Trophoblast cell (in vitro differentiated cells and primary cell): ENCODE results near the gene FSD2.

ENCODE experiments used
- DNase-seq, 2 donors: peaks; one replicate each; pipeline ENCODE4 v3.0.0-alpha.2; 2016
- H2AFZ ChIP-seq: 2 replicates; pipeline ENCODE4 v1.6.1; 2013; ENCODE audit warnings: low read length, moderate library complexity, mild to moderate bottlenecking; ENCODE audit not compliant: insufficient read depth, poor library complexity
- H2AK5ac ChIP-seq: 2 replicates; pipeline ENCODE4 v1.6.1; 2013; ENCODE audit warnings: mild to moderate bottlenecking, low read length
- H2BK120ac ChIP-seq: 2 replicates; pipeline ENCODE4 v1.6.1; 2013; ENCODE audit warnings: low read length, mild to moderate bottlenecking, moderate library complexity; ENCODE audit not compliant: insufficient read depth, poor library complexity
- H2BK12ac ChIP-seq: 2 replicates; pipeline ENCODE4 v1.6.1; 2013; ENCODE audit warnings: mild to moderate bottlenecking, low read length, moderate library complexity
- H2BK5ac ChIP-seq: 2 replicates; pipeline ENCODE4 v1.6.1; 2013; ENCODE audit warnings: low read length, low read depth, moderate library complexity, mild to moderate bottlenecking; ENCODE audit not compliant: poor library complexity
- H3K14ac ChIP-seq: 2 replicates; pipeline ENCODE4 v1.6.1; 2013; ENCODE audit warnings: mild to moderate bottlenecking, low read length
- H3K18ac ChIP-seq: 2 replicates; pipeline ENCODE4 v1.6.1; 2013; ENCODE audit warnings: mild to moderate bottlenecking, low read length
- H3K23ac ChIP-seq: 2 replicates; pipeline ENCODE4 v1.6.1; 2013; ENCODE audit warnings: low read length
- H3K27ac ChIP-seq: 2 replicates; pipeline ENCODE4 v1.5.1; 2013; ENCODE audit warnings: low read depth, mild to moderate bottlenecking, inconsistent platforms, low read length, moderate library complexity
- H3K27me3 ChIP-seq: 2 replicates; pipeline ENCODE4 v1.6.1; 2013; ENCODE audit warnings: inconsistent platforms, mild to moderate bottlenecking, low read length, moderate library complexity; ENCODE audit not compliant: insufficient read depth
- H3K36me3 ChIP-seq, 2 experiments: 1 replicate in 1 of 2; 2 replicates in 1 of 2; pipeline ENCODE4 v1.6.1; 2013; ENCODE audit warnings: low read length in 2 of 2, mild to moderate bottlenecking in 2 of 2, moderate library complexity in 1 of 2; ENCODE audit not compliant: insufficient read depth in 2 of 2, control insufficient read depth in 1 of 2
- H3K4ac ChIP-seq: 2 replicates; pipeline ENCODE4 v1.6.1; 2013; ENCODE audit warnings: low read depth, mild to moderate bottlenecking, low read length, moderate library complexity
- H3K4me1 ChIP-seq, 2 experiments: 1 replicate in 1 of 2; 2 replicates in 1 of 2; pipeline ENCODE4 v1.6.1; 2013; ENCODE audit warnings: low read length in 2 of 2, mild to moderate bottlenecking in 2 of 2, moderate library complexity in 1 of 2; ENCODE audit not compliant: insufficient read depth in 2 of 2, control insufficient read depth in 1 of 2
- H3K4me2 ChIP-seq: 2 replicates; pipeline ENCODE4 v1.6.1; 2013; ENCODE audit warnings: inconsistent platforms, mild to moderate bottlenecking, low read length, moderate library complexity
- H3K4me3 ChIP-seq: 2 replicates; pipeline ENCODE4 v1.5.1; 2013; ENCODE audit warnings: mild to moderate bottlenecking, low read depth, low read length, inconsistent platforms
- H3K79me1 ChIP-seq: one replicate; pipeline ENCODE4 v1.6.1; 2013; ENCODE audit warnings: low read length
- H3K79me2 ChIP-seq: 2 replicates; pipeline ENCODE4 v1.6.1; 2013; ENCODE audit warnings: low read length, mild to moderate bottlenecking; ENCODE audit not compliant: control insufficient read depth, insufficient read depth, poor library complexity
- H3K9ac ChIP-seq: 2 replicates; pipeline ENCODE4 v1.6.1; 2013; ENCODE audit warnings: mild to moderate bottlenecking, low read length
- H3K9me3 ChIP-seq: 2 replicates; pipeline ENCODE4 v1.6.1; 2013; ENCODE audit warnings: low read depth, mild to moderate bottlenecking, control low read depth, inconsistent platforms, low read length; ENCODE audit not compliant: insufficient read depth
- H4K12ac ChIP-seq: 2 replicates; pipeline ENCODE4 v1.6.1; 2013; ENCODE audit warnings: low read depth, mild to moderate bottlenecking, low read length, moderate library complexity
- H4K8ac ChIP-seq: 2 replicates; pipeline ENCODE4 v1.6.1; 2013; ENCODE audit warnings: low read depth, mild to moderate bottlenecking, low read length, moderate library complexity
- H4K91ac ChIP-seq: one replicate; pipeline ENCODE4 v1.6.1; 2013; ENCODE audit warnings: low read depth, mild to moderate bottlenecking, low read length, moderate library complexity
- WGBS: extraction: QIAGEN DNeasy Blood & Tissue Kit; methylation state at CpG from one replicate; pipeline ENCODE4 v1.1.7; 2013; ENCODE audit warnings: missing lambda C conversion rate; ENCODE audit not compliant: insufficient read length, insufficient coverage; ENCODE audit errors: extremely low coverage; 5-methylcytosine and 5-hydroxymethylcytosine counted together

Gene FSD2

GRCh38 chr15:82790321-82790720, 15.5 kb downstream of the FSD2 start:
- Histone ChIP-seq H2BK12ac (no peak overlapping the region), H2BK120ac (no peak overlapping the region), H2AK5ac (no peak overlapping the region), H3K27me3 (no peaks in the 10 kb centered on the region), H3K14ac (no peak overlapping the region), H3K27ac (no peak overlapping the region), H2AFZ (no peak overlapping the region), H3K4me2 (no peak overlapping the region), H3K9ac (no peak overlapping the region), H3K4me1 (no peaks in the 10 kb centered on the region), H4K91ac (no peak overlapping the region), H3K4ac (no peak overlapping the region), H3K18ac (no peak overlapping the region), H3K4me3 (no peak overlapping the region), H3K79me1 (no peaks in the 10 kb centered on the region), H3K36me3 (no peaks in the 10 kb centered on the region), H2BK5ac (no peak overlapping the region), H4K8ac (no peak overlapping the region), H4K12ac (no peak overlapping the region), H3K79me2 (no peaks in the 10 kb centered on the region), H3K23ac (no peak overlapping the region), H3K9me3 (peaks cover 1% of the 10 kb centered on the region)
- WGBS, result no CpG with 5 or more reads among the region's 11 CpGs
- no peak for DNase-seq

GRCh38 chr15:82789491-82789890, 16.4 kb downstream of the FSD2 start:
- no peak overlapping the region for H3K9ac ChIP-seq
- no peaks in the 10 kb centered on the region for H3K79me1 ChIP-seq
- H2BK5ac ChIP-seq, result no peak overlapping the region
- H3K4me3 ChIP-seq, result no peak overlapping the region
- H3K4me1 ChIP-seq, result no peaks in the 10 kb centered on the region
- DNase-seq, result peak in 1 of 2 donors; percentile 58
- no peak overlapping the region for H2BK12ac ChIP-seq
- no peak overlapping the region for H4K12ac ChIP-seq
- no peaks in the 10 kb centered on the region for H3K79me2 ChIP-seq
- H3K4ac ChIP-seq, result no peak overlapping the region
- H3K27ac ChIP-seq, result no peak overlapping the region
- H2BK120ac ChIP-seq, result no peak overlapping the region
- no peaks in the 10 kb centered on the region for H3K27me3 ChIP-seq
- no peak overlapping the region for H3K23ac ChIP-seq
- H2AFZ ChIP-seq, result no peak overlapping the region
- H3K9me3 ChIP-seq, result peaks cover 1% of the 10 kb centered on the region
- WGBS, result no CpG with 5 or more reads among the region's 1 CpG
- no peak overlapping the region for H4K91ac ChIP-seq
- no peak overlapping the region for H2AK5ac ChIP-seq
- H3K14ac ChIP-seq, result no peak overlapping the region
- H3K36me3 ChIP-seq, result no peaks in the 10 kb centered on the region
- H3K4me2 ChIP-seq, result no peak overlapping the region
- no peak overlapping the region for H4K8ac ChIP-seq
- H3K18ac ChIP-seq, result no peak overlapping the region

DNA sequence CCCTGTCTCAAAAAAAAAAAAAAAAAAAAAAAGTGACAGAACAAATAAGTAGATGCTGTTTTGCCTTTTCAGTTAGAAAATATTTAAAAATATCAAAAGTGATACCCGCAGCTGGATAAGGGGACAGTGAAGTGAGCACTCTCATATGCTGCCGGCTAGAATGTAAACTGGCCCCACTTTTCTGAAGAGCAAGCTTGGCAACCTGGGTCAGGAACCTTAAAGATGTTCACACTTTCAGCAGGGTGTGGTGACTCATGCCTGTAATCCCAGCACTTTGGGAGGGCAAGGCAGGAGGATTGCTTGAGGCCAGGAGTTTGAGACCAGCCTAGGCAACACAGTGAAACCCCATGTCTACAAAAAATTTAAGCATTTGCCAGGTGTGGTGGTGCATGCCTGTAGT, 17.4 kb downstream of the FSD2 start:
- no peaks in the 10 kb centered on the region for H3K4me1 ChIP-seq
- H4K8ac ChIP-seq, result no peak overlapping the region
- no peak overlapping the region for H3K4me3 ChIP-seq
- H3K4me2 ChIP-seq, result no peak overlapping the region
- no peaks in the 10 kb centered on the region for H3K27me3 ChIP-seq
- no peak overlapping the region for H3K9ac ChIP-seq
- no peak overlapping the region for H3K27ac ChIP-seq
- no peak overlapping the region for H3K4ac ChIP-seq
- H3K23ac ChIP-seq, result no peak overlapping the region
- no peak overlapping the region for H2BK5ac ChIP-seq
- H2AFZ ChIP-seq, result no peak overlapping the region
- H4K91ac ChIP-seq, result no peak overlapping the region
- no peaks in the 10 kb centered on the region for H3K79me2 ChIP-seq
- no peak overlapping the region for H2BK120ac ChIP-seq
- H4K12ac ChIP-seq, result no peak overlapping the region
- H3K18ac ChIP-seq, result no peak overlapping the region
- WGBS, result no CpG with 5 or more reads among the region's 2 CpGs
- H3K14ac ChIP-seq, result no peak overlapping the region
- no peak overlapping the region for H2BK12ac ChIP-seq
- peaks cover 1% of the 10 kb centered on the region for H3K9me3 ChIP-seq
- H3K79me1 ChIP-seq, result no peaks in the 10 kb centered on the region
- H3K36me3 ChIP-seq, result no peaks in the 10 kb centered on the region
- DNase-seq, result peak; percentile 20 to 85
- no peak overlapping the region for H2AK5ac ChIP-seq

- Histone ChIP-seq H3K4me1 (no peaks in the 10 kb centered on the region), H3K27me3 (no peaks in the 10 kb centered on the region), H2BK12ac (no peak overlapping the region), H4K12ac (no peak overlapping the region), H3K9me3 (peaks cover 1% of the 10 kb centered on the region), H3K23ac (no peak overlapping the region), H2BK5ac (no peak overlapping the region), H3K79me1 (no peaks in the 10 kb centered on the region), H2BK120ac (no peak overlapping the region), H3K9ac (no peak overlapping the region), H3K14ac (no peak overlapping the region), H4K91ac (no peak overlapping the region), H3K79me2 (no peaks in the 10 kb centered on the region), H2AK5ac (no peak overlapping the region), H3K4ac (no peak overlapping the region), H3K36me3 (no peaks in the 10 kb centered on the region), H2AFZ (no peak overlapping the region), H4K8ac (no peak overlapping the region), H3K27ac (no peak overlapping the region), H3K18ac (no peak overlapping the region), H3K4me2 (no peak overlapping the region), H3K4me3 (no peak overlapping the region)
- WGBS, result no CpG with 5 or more reads among the region's 4 CpGs
- DNase-seq, result no peak
These were observed 24.5 kb downstream of the FSD2 start for GRCh38 chr15:82781349-82781748.
